Caco-2 (cell line): Measurements from ENCODE around the gene KRT78. TPM values are rescaled to one million over a fixed set of nuclear protein-coding genes. Genes with fewer than 3 reads are reported as not detected.
"Not testable (repeated sequence)": the region's sequence is repeated elsewhere in the genome, so short reads cannot be mapped to it uniquely, and the experiment has no call there.

Experiments
- BruUV-seq: library from RNA; stranded (reverse); fragments of 400-500 nt; replicated peaks from 2 replicates; lab custom pipeline; 2021; lab: Mats Ljungman, UMichigan
- CTCF ChIA-PET: fragments of 300-600 bp; sonication (Branson Sonifier 250); formaldehyde crosslinking; loops from one replicate; lab custom pipeline; 2022; ENCODE audit warnings: antibody characterized with exemption; lab: Charles Lee
- POLR2A ChIA-PET: fragments of 300-600 bp; sonication (Branson Sonifier 250); formaldehyde crosslinking; loops from one replicate; lab custom pipeline; 2022; ENCODE audit warnings: antibody characterized with exemption; lab: Charles Lee
- DNase-seq, 2 experiments: peaks; one replicate each; pipeline versions ENCODE4 v3.0.0 to v3.0.0-alpha.2; 2020 to 2022
- H3K27me3 ChIP-seq: replicated peaks from 2 replicates; pipeline ENCODE4 v1.6.0; 2011; ENCODE audit warnings: low read length; ENCODE audit not compliant: control insufficient read depth, insufficient read depth
- H3K36me3 ChIP-seq: 2 replicates; pipeline ENCODE4 v1.5.1; 2011; ENCODE audit warnings: low read length; ENCODE audit not compliant: control insufficient read depth, insufficient read depth
- H3K4me1 ChIP-seq: fragments of 250-450 bp; sonication (Bioruptor Pico); 2 replicates; pipeline ENCODE4 v1.5.1; 2020; ENCODE audit warnings: mild to moderate bottlenecking
- H3K4me3 ChIP-seq: 2 replicates; pipeline ENCODE4 v1.5.1; 2011; ENCODE audit warnings: low read depth, mild to moderate bottlenecking, control low read depth, low read length
- H3K9me3 ChIP-seq: fragments of 250-450 bp; sonication (Bioruptor Pico); 2 replicates; pipeline ENCODE4 v1.5.1; 2020; ENCODE audit warnings: mild to moderate bottlenecking, moderate library complexity
- H3K27ac Mint-ChIP-seq: one replicate; pipeline ENCODE4 v1.8.0; 2022; ENCODE audit warnings: mixed read lengths; ENCODE audit not compliant: unreplicated experiment
- H3K27me3 Mint-ChIP-seq: one replicate; pipeline ENCODE4 v1.8.0; 2022; ENCODE audit warnings: mixed read lengths; ENCODE audit not compliant: insufficient read depth, unreplicated experiment
- H3K36me3 Mint-ChIP-seq: one replicate; pipeline ENCODE4 v1.8.0; 2022; ENCODE audit warnings: mild to moderate bottlenecking, mixed read lengths; ENCODE audit not compliant: insufficient read depth, unreplicated experiment
- H3K4me1 Mint-ChIP-seq: one replicate; pipeline ENCODE4 v1.8.0; 2022; ENCODE audit warnings: low read depth, mixed read lengths; ENCODE audit not compliant: unreplicated experiment
- H3K4me3 Mint-ChIP-seq: one replicate; pipeline ENCODE4 v1.8.0; 2022; ENCODE audit warnings: mild to moderate bottlenecking, moderate library complexity, mixed read lengths; ENCODE audit not compliant: unreplicated experiment
- H3K9me3 Mint-ChIP-seq: one replicate; pipeline ENCODE4 v1.8.0; 2022; ENCODE audit warnings: mixed read lengths; ENCODE audit not compliant: unreplicated experiment
- intact Hi-C: fragments of 100-400 bp; cut with micrococcal nuclease; formaldehyde crosslinking; loops from one replicate; pipeline ENCODE4 v1.10.0; 2022; ENCODE audit not compliant: unreplicated experiment
- total RNA-seq: library from RNA; stranded (reverse); gene quantifications from 2 replicates; pipeline ENCODE4 v1.2.3, GENCODE V29; 2022
- TF ChIP-seq, protein P1 (sequence below), 2 experiments: fragments of 200-600 bp in 1 of 2; IDR thresholded peaks; 1 replicate in 1 of 2; 2 replicates in 1 of 2; pipeline versions ENCODE4 v1.5.1 to v1.8.0; 2011 to 2022; ENCODE audit warnings: antibody characterized with exemption in 1 of 2, control low read depth in 1 of 2, inconsistent platforms in 1 of 2, low read depth in 1 of 2, low read length in 1 of 2, mild to moderate bottlenecking in 1 of 2, moderate library complexity in 1 of 2; ENCODE audit not compliant: insufficient read depth in 1 of 2, severe bottlenecking in 1 of 2, unreplicated experiment in 1 of 2

The KRT78 gene
- total RNA-seq, 1 experiment from 2014 or later: not detected

DNA sequence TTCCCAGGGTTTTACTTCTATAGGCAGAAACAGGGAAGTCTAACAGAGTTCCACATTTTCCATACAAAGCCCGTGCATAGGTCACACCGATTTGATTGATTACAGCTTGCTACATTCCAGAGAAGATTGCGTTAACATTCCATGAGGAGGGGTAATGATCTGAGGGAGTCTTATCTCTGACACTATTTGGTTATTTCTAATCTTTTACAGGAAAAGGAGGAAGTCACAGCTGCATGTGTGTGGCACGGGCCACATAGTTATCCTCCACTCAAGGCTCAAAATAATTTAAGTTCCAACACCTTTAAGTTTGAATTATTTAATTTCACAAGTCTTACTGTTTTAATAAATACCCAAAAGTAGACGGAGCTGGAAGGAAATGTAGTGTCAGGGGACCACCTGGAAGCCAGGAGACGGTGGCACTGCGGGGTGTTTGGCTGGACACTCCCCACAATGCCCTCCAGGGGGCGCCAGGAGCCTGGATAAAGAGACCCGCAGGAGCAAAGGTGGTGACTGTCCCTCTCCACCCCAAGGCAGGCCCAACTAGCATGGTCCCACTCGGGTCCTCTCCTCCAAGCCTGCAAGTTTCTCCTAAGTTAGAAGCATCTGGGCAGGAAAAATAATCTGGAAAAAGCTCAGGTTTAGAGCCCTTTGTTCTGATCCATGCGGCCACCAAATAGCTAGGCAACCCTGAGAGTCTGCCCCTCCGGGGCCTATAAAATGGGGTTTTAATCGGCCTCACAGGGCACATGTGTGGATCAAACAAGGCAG, 35.9 kb upstream of the KRT78 start:
- no peaks in the 10 kb centered on the region for H3K9me3 ChIP-seq
- ChIA-PET CTCF (interaction anchor here (0.8 to 2.7 kb wide), 22 partner anchors 10 to 304 kb away, joined by 3 to 140 read pairs (median 5); partner anchors contain the start of genes EIF4B and KRT8), POLR2A (interaction anchor here (0.5 to 2.3 kb wide), 15 partner anchors 9 to 833 kb away, joined by 3 to 16 read pairs (median 4); partner anchors contain the start of genes EIF4B, KRT18, KRT8 and NR4A1)
- Mint-ChIP-seq H3K27me3 (no peaks in the 10 kb centered on the region), H3K9me3 (no peaks in the 10 kb centered on the region), H3K36me3 (peaks cover 41% of the 10 kb centered on the region), H3K4me1 (peaks cover 22% of the 10 kb centered on the region), H3K4me3 (peak overlapping the region; percentile 68), H3K27ac (peak overlapping the region; percentile 95)
- H3K36me3 ChIP-seq: no peaks in the 10 kb centered on the region
- H3K4me3 ChIP-seq: peak overlapping the region; percentile 15; the same call in 1 of the 2 replicates
- TSS peak; percentile 96 for BruUV-seq
- H3K4me1 ChIP-seq: peaks cover 55% of the 10 kb centered on the region
- peak; percentile 89 to 92 for DNase-seq
- H3K27me3 ChIP-seq: no peaks in the 10 kb centered on the region
- TF ChIP-seq, protein P1, sequence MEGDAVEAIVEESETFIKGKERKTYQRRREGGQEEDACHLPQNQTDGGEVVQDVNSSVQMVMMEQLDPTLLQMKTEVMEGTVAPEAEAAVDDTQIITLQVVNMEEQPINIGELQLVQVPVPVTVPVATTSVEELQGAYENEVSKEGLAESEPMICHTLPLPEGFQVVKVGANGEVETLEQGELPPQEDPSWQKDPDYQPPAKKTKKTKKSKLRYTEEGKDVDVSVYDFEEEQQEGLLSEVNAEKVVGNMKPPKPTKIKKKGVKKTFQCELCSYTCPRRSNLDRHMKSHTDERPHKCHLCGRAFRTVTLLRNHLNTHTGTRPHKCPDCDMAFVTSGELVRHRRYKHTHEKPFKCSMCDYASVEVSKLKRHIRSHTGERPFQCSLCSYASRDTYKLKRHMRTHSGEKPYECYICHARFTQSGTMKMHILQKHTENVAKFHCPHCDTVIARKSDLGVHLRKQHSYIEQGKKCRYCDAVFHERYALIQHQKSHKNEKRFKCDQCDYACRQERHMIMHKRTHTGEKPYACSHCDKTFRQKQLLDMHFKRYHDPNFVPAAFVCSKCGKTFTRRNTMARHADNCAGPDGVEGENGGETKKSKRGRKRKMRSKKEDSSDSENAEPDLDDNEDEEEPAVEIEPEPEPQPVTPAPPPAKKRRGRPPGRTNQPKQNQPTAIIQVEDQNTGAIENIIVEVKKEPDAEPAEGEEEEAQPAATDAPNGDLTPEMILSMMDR (IDR thresholded peaks at IDR 0.05; ENCODE audit: insufficient read depth in 1 of 2, low read depth in 1 of 2, low read length in 1 of 2, severe bottlenecking in 1 of 2, unreplicated experiment in 1 of 2): peak; percentile 93 to 97
- intact Hi-C loops: loop anchor here (1.0 to 5.0 kb wide), 7 partner anchors 20 to 487 kb away; partner anchors contain the start of gene KRT8

DNA sequence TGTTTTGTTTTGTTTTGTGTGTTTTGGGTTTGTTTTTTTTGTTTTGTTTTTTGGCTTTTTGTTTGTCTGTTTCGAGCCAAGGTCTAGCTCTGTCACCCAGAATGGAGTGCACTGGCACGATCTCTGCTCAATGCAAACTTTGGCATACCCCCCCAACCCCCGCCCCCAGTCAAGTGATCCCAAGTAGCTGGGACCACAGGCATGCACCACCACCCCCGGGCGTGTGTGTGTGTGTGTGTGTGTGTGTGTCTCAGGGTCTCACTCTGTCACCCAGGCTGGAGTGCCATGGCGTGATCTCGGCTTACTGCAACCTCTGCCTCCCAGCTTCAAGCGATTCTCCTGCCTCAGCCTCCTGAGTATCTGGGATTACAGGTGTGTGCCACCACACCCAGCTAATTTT, 31.7 kb upstream of the KRT78 start:
- not testable (repeated sequence) for H3K9me3 ChIP-seq, H3K4me3 Mint-ChIP-seq, H3K27me3 ChIP-seq, H3K4me1 Mint-ChIP-seq, H3K4me3 ChIP-seq, BruUV-seq, H3K36me3 ChIP-seq, DNase-seq, H3K9me3 Mint-ChIP-seq, H3K27me3 Mint-ChIP-seq, H3K27ac Mint-ChIP-seq
- CTCF ChIA-PET: interaction anchor here (0.6 to 3.4 kb wide), 17 partner anchors 10 to 553 kb away, joined by 3 to 15 read pairs (median 4); no protein-coding TSS in a partner anchor
- intact Hi-C loops: loop anchor here (1.0 to 5.0 kb wide), 5 partner anchors 167 to 724 kb away; no protein-coding TSS in a partner anchor
- peaks cover 32% of the 10 kb centered on the region for H3K4me1 ChIP-seq
- POLR2A ChIA-PET: interaction anchor here (0.7 kb wide), 1 partner anchor 914 kb away, joined by 6 read pairs; no protein-coding TSS in a partner anchor
- peaks cover 13% of the 10 kb centered on the region for H3K36me3 Mint-ChIP-seq

DNA sequence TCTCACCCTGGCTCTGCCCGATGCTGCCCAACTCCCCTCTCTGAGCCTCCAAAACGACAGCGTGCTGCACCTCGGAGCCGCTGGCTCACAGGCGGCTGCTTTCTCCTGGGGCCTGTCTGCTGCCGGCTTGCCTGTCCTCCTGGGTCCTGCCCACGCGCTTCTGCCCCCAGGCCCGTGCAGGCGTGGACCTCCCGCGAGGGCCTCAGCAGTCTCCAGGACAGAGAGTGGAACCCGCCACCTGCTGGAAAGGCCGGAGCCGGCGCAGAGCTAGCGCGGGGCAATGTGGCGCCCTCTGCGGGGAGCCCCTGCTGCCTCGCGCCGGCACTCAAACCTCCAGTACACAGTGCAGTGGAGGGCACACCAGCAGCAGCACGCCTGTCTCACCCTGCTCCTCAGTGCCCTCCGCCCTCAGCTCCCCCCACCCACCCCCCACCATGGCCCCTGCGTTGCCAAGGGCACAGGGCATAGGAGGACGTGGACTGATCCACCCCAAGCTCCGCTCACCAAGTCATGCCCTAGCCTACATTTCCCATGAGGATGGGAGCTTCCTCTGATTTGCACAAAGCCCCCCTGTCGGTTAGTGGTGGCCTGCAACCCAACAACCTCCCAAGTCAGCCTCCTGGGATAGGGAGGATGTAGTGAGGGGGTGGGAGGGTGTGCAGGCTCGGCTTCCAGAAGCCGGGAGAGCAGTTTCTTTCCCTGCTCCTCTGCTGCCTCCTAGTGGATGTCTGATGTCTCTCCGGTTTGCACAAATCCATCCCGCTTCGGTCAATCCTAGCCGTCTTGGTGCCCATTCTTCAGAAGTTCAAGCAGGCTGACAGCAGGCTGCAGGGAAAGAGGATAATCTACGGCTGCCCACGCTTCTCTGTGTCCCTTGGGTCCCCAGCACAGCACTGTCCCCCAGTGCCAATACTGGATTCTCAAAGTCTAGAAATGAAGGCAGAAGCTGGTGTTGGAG, 30.9 kb upstream of the KRT78 start:
- TF ChIP-seq, protein P1 (IDR thresholded peaks at IDR 0.05; ENCODE audit: insufficient read depth in 1 of 2, low read depth in 1 of 2, low read length in 1 of 2, severe bottlenecking in 1 of 2, unreplicated experiment in 1 of 2): peak; percentile 76 to 88
- intact Hi-C loops: loop anchor here (1.0 to 5.0 kb wide), 5 partner anchors 168 to 723 kb away; no protein-coding TSS in a partner anchor
- Histone ChIP-seq H3K36me3 (no peaks in the 10 kb centered on the region; the same call in 1 of the 2 replicates), H3K4me1 (peaks cover 27% of the 10 kb centered on the region), H3K9me3 (no peaks in the 10 kb centered on the region), H3K4me3 (no peak overlapping the region), H3K27me3 (no peaks in the 10 kb centered on the region)
- H3K27me3 Mint-ChIP-seq: no peaks in the 10 kb centered on the region
- POLR2A ChIA-PET: interaction anchor here (0.7 kb wide), 1 partner anchor 913 kb away, joined by 6 read pairs; no protein-coding TSS in a partner anchor
- DNase-seq: peak; percentile 88 to 90
- no TSS peak for BruUV-seq
- no peaks in the 10 kb centered on the region for H3K9me3 Mint-ChIP-seq
- peaks cover 8% of the 10 kb centered on the region for H3K36me3 Mint-ChIP-seq
- H3K4me3 Mint-ChIP-seq: peak overlapping the region; percentile 45
- H3K4me1 Mint-ChIP-seq: peaks cover 10% of the 10 kb centered on the region
- no peak overlapping the region for H3K27ac Mint-ChIP-seq
- CTCF ChIA-PET: interaction anchor here (0.6 to 3.4 kb wide), 19 partner anchors 9 to 552 kb away, joined by 3 to 15 read pairs (median 4); no protein-coding TSS in a partner anchor
